HG02943 (cell line): ENCODE data around the gene DGLUCY.
"Not testable (repeated sequence)": the region's sequence is repeated elsewhere in the genome, so short reads cannot be mapped to it uniquely, and the experiment has no call there.

Experiments used
- ATAC-seq: cut with Tn5 transposase; IDR thresholded peaks from one replicate; pipeline ENCODE4 v1.9.1; 2021; ENCODE audit warnings: mild to moderate bottlenecking, low read depth, moderate library complexity; ENCODE audit not compliant: unreplicated experiment

The DGLUCY gene

GRCh38 chr14:91164676-91165075, 50.8 kb downstream of the DGLUCY start:
- ATAC-seq, result no peak

GRCh38 chr14:91167380-91167770, 53.5 kb downstream of the DGLUCY start:
- ATAC-seq, result no peak

DNA sequence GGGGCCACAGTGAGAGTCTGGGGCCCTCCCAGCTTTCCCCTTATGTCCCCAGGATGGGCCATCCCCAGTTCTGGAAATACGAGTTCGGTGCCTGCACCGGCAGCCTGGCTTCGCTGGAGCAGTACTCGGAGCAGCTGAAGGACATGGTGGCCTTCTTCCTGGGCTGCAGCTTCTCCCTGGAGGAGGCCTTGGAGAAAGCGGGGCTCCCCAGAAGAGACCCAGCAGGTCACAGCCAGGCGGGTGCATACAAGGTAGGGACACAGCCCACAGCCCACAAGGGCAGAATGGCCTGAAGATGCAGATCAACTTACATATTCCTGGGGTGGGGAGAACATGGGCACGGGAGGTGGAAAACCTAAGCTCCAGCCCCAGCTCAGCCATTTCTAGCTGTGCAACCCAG, 56.1 kb downstream of the DGLUCY start:
- ATAC-seq, result no peak

- ATAC-seq, result no peak
Observed at GRCh38 chr14:91170504-91171121, 56.7 kb downstream of the DGLUCY start.

GRCh38 chr14:91171291-91171690, 57.4 kb downstream of the DGLUCY start:
- no peak for ATAC-seq

GRCh38 chr14:91173221-91173670, 59.4 kb downstream of the DGLUCY start:
- ATAC-seq, result no peak

- ATAC-seq, result no peak
Observed at GRCh38 chr14:91173904-91174303, 60.0 kb downstream of the DGLUCY start.

DNA sequence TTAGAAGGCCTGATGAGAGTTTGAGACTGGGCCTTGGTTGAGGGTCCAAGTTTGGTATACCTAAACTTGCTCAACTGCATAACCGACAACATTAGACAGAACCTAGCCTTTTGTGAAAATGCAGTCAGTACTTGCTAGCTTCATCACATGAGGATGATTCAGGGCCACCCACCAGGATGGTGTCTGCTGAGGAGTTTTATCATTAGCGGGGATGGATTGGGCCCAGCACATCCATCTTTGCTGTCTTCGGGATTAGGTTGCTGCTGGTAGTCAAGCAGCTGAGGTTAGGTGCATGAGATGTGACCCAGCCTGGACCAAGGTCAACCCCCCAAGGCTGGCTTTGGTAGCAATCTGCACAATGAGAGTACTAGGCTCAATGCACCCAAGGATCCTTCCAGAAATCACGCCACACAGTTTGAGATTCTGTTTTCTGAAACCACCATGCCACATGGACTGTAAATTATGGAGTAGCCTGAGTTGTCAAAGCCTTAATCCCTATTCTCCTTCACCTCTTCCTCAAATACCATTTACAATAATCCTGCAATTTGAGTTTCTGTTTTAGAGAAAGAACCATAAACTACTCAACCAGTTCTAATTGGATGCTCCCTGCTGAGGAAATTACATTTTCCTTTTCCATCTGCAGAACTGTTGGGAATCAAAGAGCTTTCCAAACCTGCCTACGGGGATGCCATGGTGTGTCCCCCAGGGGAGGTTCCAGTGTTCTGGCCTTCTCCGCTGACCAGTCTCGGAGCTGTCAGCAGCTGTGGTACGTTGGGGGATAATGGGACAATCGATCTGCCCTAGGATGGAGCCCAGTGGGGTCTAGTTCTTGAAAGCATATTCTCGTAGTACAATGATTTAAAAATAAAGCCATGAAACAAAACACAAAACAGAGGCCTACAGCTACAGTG, 61.7 kb downstream of the DGLUCY start:
- ATAC-seq, result no peak

- ATAC-seq, result no peak
Observed at GRCh38 chr14:91177073-91178034, 63.5 kb downstream of the DGLUCY start.

GRCh38 chr14:91180611-91181010, 66.7 kb downstream of the DGLUCY start:
- ATAC-seq, result no peak

- not testable (repeated sequence) for ATAC-seq
Observed at GRCh38 chr14:91182753-91183152, 68.9 kb downstream of the DGLUCY start.

- no peak for ATAC-seq
Observed at GRCh38 chr14:91184559-91184958, 70.7 kb downstream of the DGLUCY start.

GRCh38 chr14:91185721-91186120, 71.8 kb downstream of the DGLUCY start:
- no peak for ATAC-seq

- ATAC-seq, result no peak
Observed at GRCh38 chr14:91186515-91187066, 72.7 kb downstream of the DGLUCY start.

GRCh38 chr14:91187271-91187670, 73.4 kb downstream of the DGLUCY start:
- no peak for ATAC-seq

- no peak for ATAC-seq
Observed at GRCh38 chr14:91190853-91191252, 77.0 kb downstream of the DGLUCY start.

DNA sequence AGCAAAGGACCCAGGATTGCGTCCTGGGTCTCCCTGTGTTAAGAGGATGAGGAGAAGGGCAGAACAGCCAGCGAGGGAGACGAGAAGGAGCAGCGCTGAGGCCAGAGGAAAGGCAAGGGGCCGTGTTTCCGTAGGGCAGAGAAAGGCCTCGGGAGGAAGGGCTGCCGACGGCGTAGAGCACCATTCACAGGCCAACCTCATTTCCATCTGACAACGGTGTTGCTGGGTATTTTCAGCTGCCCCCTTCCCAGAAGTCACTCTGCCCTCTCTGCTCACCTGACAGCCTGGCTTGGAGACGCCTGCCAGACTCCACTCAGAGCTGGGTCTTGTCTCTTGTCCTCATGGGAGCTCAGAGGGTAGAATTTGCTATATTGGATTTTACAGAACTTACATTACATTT, 79.2 kb downstream of the DGLUCY start:
- no peak for ATAC-seq

- ATAC-seq, result no peak
Observed at GRCh38 chr14:91195881-91196280, 82.0 kb downstream of the DGLUCY start.

- ATAC-seq, result no peak
Observed at GRCh38 chr14:91197631-91198030, 83.8 kb downstream of the DGLUCY start.

DNA sequence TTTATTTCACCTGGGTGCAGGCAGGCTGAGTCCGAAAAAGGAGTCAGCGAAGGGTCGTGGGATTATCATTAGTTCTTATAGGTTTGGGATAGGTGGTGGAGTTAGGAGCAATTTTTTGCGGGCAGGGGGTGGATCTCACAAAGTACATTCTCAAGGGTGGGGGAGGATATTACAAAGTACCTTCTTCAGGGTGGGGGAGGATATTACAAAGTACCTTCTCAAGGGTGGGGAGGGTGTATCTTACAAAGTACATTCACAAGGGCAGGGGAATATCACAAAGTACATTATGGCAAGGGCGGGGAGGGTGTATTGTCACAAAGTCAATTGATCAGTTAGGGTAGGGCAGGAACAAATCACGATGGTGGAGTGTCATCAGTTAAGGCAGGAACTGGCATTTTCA, 86.9 kb downstream of the DGLUCY start:
- ATAC-seq, result not testable (repeated sequence)
